ENCODE data around the gene ACER3.

DNA sequence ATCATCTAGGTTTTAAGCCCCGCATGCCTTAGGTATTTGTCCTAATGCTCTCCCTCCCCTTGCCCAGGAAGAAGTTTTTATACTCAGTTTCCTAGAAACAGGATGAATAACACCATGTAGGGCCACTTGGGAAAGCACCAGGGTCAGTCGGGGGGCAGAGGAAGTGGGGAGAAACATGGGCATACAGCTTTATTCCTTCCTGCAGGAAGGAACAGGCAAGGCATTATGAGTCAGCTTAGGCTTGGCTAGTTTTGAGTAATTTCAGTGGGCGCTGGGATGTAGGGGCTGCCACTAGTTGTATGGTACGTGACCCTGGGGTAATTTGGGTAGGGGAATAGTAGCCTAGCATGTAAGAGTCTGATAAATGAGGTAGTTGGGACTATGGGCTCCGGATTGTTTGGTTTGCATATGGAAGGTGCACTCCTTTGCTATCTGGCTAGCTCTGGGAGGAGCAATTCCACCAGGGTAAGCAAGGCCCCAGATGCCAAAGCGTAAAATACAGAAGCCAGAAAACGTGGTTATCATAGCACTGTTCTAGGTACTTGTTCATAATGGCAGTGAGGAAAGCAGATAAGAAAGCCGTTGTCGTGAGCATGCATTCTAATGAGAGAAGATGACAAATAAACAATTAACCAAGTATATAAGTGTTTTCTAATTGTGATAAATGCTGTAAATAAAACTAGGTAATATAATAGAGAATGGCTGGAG is 24.8 kb downstream of the ACER3 start:
- TF ChIP-seq POLR2A (IDR thresholded peaks at IDR 0.05) (no peak), CTCF (IDR thresholded peaks at IDR 0.05) (no peak)

Measured in heart left ventricle (tissue), 13 donors.